Smooth muscle cell (in vitro differentiated cells): ENCODE results near the gene CLNK. TPM values are rescaled to one million over a fixed set of nuclear protein-coding genes. Genes with fewer than 3 reads are reported as not detected.
A peak's percentile ranks its signal among the peaks of the same experiment; 100 is the strongest.

Experiments
- DNase-seq: peaks from one replicate; lab custom pipeline; 2025; ENCODE audit not compliant: unreplicated experiment; lab: John Stamatoyannopoulos, UW
- H2AFZ ChIP-seq: fragments of 200-600 bp; sonication (generic); 2 replicates; pipeline ENCODE4 v1.6.0; 2016; ENCODE audit warnings: antibody characterized with exemption, low read depth, mild to moderate bottlenecking
- H3F3A ChIP-seq: fragments of 200-600 bp; sonication (generic); 2 replicates; pipeline ENCODE4 v1.6.0; 2017; ENCODE audit warnings: antibody characterized with exemption, low read depth
- H3K27ac ChIP-seq: fragments of 200-600 bp; sonication (generic); 2 replicates; pipeline ENCODE4 v1.5.1; 2016; ENCODE audit warnings: low read depth, mild to moderate bottlenecking
- H3K27me3 ChIP-seq: fragments of 200-600 bp; sonication (generic); 2 replicates; pipeline ENCODE4 v1.6.1; 2016; ENCODE audit warnings: low read depth, mild to moderate bottlenecking
- H3K36me3 ChIP-seq: fragments of 200-600 bp; sonication (generic); 2 replicates; pipeline ENCODE4 v1.5.1; 2016; ENCODE audit warnings: low read depth
- H3K4me1 ChIP-seq: fragments of 200-600 bp; sonication (generic); 2 replicates; pipeline ENCODE4 v1.5.1; 2016; ENCODE audit warnings: low read depth
- H3K4me2 ChIP-seq: fragments of 200-600 bp; sonication (generic); 2 replicates; pipeline ENCODE4 v1.6.0; 2016; ENCODE audit warnings: mild to moderate bottlenecking
- H3K4me3 ChIP-seq: fragments of 200-600 bp; sonication (generic); 2 replicates; pipeline ENCODE4 v1.5.1; 2016; ENCODE audit warnings: mild to moderate bottlenecking
- H3K79me2 ChIP-seq: fragments of 200-600 bp; sonication (generic); 2 replicates; pipeline ENCODE4 v1.6.0; 2016; ENCODE audit warnings: low read depth, mild to moderate bottlenecking
- H3K9ac ChIP-seq: fragments of 200-600 bp; sonication (generic); 2 replicates; pipeline ENCODE4 v1.6.0; 2016; ENCODE audit warnings: low read depth
- H3K9me3 ChIP-seq: fragments of 200-600 bp; sonication (generic); replicated peaks from 2 replicates; pipeline ENCODE4 v1.5.1; 2016; ENCODE audit warnings: low read depth
- H4K20me1 ChIP-seq: fragments of 200-600 bp; sonication (generic); 2 replicates; pipeline ENCODE4 v1.6.0; 2016; ENCODE audit warnings: low read depth
- WGBS: methylation state at CpG from one replicate; pipeline ENCODE4 v1.1.7; 2016; ENCODE audit warnings: low lambda C conversion rate; 5-methylcytosine and 5-hydroxymethylcytosine counted together
- polyA plus RNA-seq: library from polyadenylated mRNA; unstranded; fragments of >200 nt; fragmentation: Nextera tagmentation; extraction: Ambion mirVana; gene quantifications from 2 replicates; pipeline ENCODE4 v1.2.1, GENCODE V29; 2016
- total RNA-seq: library from RNA; depleted of rRNA; stranded (reverse); fragments of >200 nt; gene quantifications from 2 replicates; pipeline ENCODE4 v1.2.3, GENCODE V29; 2014
- TF ChIP-seq, protein P1 (sequence below): fragments of 200-600 bp; sonication (generic); IDR thresholded peaks from 2 replicates; pipeline ENCODE4 v1.5.1; 2017; ENCODE audit warnings: borderline replicate concordance, mild to moderate bottlenecking, antibody characterized with exemption; ENCODE audit not compliant: insufficient read depth, poor library complexity, severe bottlenecking

CLNK gene
- total and polyA plus RNA-seq, 2 experiments from 2014 or later = not detected

DNA sequence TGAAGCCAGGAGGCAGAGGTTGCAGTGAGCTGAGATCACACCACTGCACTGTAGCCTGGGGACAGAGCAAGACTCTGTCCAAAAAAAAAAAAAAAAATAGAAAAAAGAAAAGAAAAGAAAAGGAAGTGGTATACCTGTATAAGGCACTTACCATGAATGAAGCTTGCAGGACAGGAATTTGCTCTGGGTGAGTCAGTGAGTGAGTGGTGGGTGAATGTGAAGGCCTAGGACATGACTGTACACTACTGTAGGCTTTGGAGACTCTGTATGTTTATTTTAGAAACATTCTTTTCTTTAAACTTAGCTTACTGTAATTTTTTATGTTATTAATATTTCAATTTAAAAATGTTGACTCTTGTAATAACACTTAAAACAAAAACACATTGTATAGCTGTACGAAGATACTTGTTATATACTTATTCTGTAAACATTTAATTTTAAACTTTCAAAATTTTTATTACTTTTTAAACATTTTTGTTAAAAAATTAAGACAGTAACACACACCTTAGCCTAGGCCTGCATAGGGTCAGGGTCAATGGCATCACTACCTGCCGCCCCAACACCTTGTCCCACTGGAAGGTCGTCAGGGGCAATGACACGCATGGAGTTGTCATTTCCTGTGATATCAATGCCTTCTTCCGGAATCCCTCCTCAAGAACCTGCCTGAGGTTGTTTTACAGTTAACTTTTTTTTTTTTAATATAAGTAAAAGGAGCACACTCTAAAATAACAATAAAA lies 78.7 kb downstream of the CLNK start:
- H3K4me2 ChIP-seq = peak overlapping the region; percentile 71
- H3K9me3 ChIP-seq = no peaks in the 10 kb centered on the region
- no peaks in the 10 kb centered on the region for H3K36me3 ChIP-seq
- 74% methylated on average over 5 of the region's 5 CpGs for WGBS
- peak overlapping the region; percentile 98 for H3K27ac ChIP-seq
- H3K4me1 ChIP-seq = peaks cover 8% of the 10 kb centered on the region
- H2AFZ ChIP-seq = no peak overlapping the region
- H4K20me1 ChIP-seq = no peaks in the 10 kb centered on the region
- H3K9ac ChIP-seq = peak overlapping the region; percentile 75
- no peak for DNase-seq
- TF ChIP-seq, protein P1, sequence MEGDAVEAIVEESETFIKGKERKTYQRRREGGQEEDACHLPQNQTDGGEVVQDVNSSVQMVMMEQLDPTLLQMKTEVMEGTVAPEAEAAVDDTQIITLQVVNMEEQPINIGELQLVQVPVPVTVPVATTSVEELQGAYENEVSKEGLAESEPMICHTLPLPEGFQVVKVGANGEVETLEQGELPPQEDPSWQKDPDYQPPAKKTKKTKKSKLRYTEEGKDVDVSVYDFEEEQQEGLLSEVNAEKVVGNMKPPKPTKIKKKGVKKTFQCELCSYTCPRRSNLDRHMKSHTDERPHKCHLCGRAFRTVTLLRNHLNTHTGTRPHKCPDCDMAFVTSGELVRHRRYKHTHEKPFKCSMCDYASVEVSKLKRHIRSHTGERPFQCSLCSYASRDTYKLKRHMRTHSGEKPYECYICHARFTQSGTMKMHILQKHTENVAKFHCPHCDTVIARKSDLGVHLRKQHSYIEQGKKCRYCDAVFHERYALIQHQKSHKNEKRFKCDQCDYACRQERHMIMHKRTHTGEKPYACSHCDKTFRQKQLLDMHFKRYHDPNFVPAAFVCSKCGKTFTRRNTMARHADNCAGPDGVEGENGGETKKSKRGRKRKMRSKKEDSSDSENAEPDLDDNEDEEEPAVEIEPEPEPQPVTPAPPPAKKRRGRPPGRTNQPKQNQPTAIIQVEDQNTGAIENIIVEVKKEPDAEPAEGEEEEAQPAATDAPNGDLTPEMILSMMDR = no peak
- H3F3A ChIP-seq = peaks cover 9% of the 10 kb centered on the region
- H3K27me3 ChIP-seq = no peaks in the 10 kb centered on the region
- H3K4me3 ChIP-seq = no peak overlapping the region
- H3K79me2 ChIP-seq = no peaks in the 10 kb centered on the region

DNA sequence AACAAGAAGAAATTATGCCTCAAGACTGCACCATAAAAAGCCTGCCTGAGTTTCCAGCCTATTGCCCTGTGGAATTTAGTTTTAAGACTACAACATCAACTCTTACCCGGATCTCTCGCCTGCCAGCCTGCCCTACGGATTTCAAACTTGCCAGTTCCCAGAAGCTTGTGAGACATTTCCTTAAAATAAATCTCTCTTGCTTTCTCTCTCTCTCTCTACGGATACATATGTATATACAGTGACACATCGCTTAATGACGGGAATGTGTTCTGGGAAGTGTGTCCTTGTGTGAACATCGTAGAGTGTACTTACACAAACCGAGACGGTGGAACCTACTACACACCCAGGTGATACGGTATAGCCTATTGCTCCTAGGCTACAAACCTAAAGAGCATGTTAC lies 79.5 kb downstream of the CLNK start:
- DNase-seq = no peak
- Histone ChIP-seq H3K4me2 (peak overlapping the region; percentile 3), H3K4me1 (peaks cover 8% of the 10 kb centered on the region), H3F3A (peaks cover 9% of the 10 kb centered on the region), H4K20me1 (no peaks in the 10 kb centered on the region), H3K4me3 (no peak overlapping the region), H3K27me3 (no peaks in the 10 kb centered on the region), H3K79me2 (no peaks in the 10 kb centered on the region), H2AFZ (no peak overlapping the region), H3K27ac (peak overlapping the region; percentile 98), H3K9ac (no peak overlapping the region), H3K9me3 (no peaks in the 10 kb centered on the region), H3K36me3 (no peaks in the 10 kb centered on the region)
- WGBS = 51% methylated on average over 10 of the region's 10 CpGs
- TF ChIP-seq, protein P1 = no peak

DNA sequence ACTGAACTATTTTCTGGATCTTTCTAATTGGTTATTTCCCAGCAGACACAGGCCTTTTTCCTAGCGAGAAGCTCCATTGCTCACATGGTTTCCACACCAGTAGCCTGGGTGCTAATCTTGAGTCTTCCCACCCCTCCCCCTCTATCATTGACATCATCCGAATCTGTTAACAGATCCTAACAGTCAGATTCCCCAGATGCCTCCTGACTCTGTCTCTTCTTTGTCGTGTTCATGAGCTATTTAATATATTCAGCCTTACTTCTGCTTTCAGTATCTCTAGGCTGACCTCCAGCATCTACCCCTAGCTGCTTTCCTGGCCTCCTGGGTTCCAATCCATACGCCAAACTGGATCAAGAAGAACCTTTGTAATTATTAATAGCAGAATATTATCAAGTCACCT lies 85.0 kb downstream of the CLNK start:
- Histone ChIP-seq H3K4me2 (no peak overlapping the region), H3K4me3 (no peak overlapping the region), H3K9ac (no peak overlapping the region), H2AFZ (no peak overlapping the region), H3K27me3 (no peaks in the 10 kb centered on the region), H3K9me3 (no peaks in the 10 kb centered on the region), H3K4me1 (no peaks in the 10 kb centered on the region), H3K36me3 (no peaks in the 10 kb centered on the region), H3K27ac (no peak overlapping the region), H4K20me1 (no peaks in the 10 kb centered on the region), H3K79me2 (no peaks in the 10 kb centered on the region), H3F3A (no peaks in the 10 kb centered on the region)
- TF ChIP-seq, protein P1 = no peak
- DNase-seq = no peak
- WGBS = 70% methylated on average over 4 of the region's 4 CpGs

DNA sequence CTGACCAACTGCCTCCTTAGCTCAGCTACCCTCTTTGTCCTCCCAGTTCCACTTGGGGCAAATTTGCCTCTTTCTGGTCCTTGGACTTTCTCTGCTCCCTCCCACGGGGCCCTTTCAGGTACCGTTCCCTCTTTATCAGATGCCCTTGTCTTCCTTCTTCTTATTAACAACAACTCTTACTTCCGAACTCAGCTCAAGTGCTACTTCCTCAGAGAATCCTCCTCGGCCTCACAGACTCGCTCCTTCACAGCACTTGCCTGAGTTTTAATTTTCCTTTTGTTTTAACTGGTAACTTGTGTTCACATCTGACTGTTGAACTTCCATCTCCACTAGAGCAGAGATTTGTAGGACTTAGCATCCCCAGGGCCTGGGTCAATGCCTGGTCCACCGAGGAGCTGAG lies 85.7 kb downstream of the CLNK start:
- Histone ChIP-seq H3K36me3 (no peaks in the 10 kb centered on the region), H3K27ac (no peak overlapping the region), H3K4me2 (no peak overlapping the region), H3F3A (no peaks in the 10 kb centered on the region), H2AFZ (no peak overlapping the region), H3K4me3 (no peak overlapping the region), H3K27me3 (no peaks in the 10 kb centered on the region), H3K79me2 (no peaks in the 10 kb centered on the region), H4K20me1 (no peaks in the 10 kb centered on the region), H3K4me1 (no peaks in the 10 kb centered on the region), H3K9ac (no peak overlapping the region), H3K9me3 (no peaks in the 10 kb centered on the region)
- WGBS = 91% methylated on average over 6 of the region's 6 CpGs
- TF ChIP-seq, protein P1 = no peak
- no peak for DNase-seq
